ENCODE measurements around the gene DFFB.

DNA sequence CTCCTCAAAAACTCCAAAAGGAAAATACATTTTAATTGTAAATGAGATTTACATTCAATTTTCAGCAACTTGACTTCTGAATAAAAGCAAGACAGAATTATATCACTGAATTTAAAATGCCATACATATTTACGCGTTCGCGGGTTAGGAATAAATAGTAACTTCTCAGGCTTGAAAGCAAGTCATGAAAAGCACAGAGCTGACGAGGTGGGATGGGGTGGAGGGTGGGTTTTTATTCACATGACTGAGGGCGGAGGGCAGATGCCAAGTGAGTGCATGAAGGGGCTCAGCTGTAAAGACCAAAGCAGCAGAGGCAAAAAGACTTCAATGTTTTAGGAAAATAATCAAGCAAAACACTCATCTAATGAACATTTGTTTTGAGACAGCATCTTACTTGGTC, 6.0 kb upstream of the DFFB start:
- TF ChIP-seq ZNF674 (CRISPR knock-in tag; IDR thresholded peaks at IDR 0.05; ENCODE audit: low read depth) (no peak), ZNF256 (CRISPR knock-in tag; conservative IDR thresholded peaks at IDR 0.05) (no peak), EP300 (IDR thresholded peaks at IDR 0.05; ENCODE audit: low read depth in 2 of 2, low read length in 2 of 2) (no peak), EP300 (CRISPR knock-in tag; IDR thresholded peaks at IDR 0.05; ENCODE audit: borderline replicate concordance) (no peak), YY1 (IDR thresholded peaks at IDR 0.05; ENCODE audit: insufficient read depth, insufficient replicate concordance, low read depth, low read length) (no peak), NCOR1 (IDR thresholded peaks at IDR 0.05; ENCODE audit: borderline replicate concordance, low read length) (no peak)
- TF ChIP-seq, protein P1, sequence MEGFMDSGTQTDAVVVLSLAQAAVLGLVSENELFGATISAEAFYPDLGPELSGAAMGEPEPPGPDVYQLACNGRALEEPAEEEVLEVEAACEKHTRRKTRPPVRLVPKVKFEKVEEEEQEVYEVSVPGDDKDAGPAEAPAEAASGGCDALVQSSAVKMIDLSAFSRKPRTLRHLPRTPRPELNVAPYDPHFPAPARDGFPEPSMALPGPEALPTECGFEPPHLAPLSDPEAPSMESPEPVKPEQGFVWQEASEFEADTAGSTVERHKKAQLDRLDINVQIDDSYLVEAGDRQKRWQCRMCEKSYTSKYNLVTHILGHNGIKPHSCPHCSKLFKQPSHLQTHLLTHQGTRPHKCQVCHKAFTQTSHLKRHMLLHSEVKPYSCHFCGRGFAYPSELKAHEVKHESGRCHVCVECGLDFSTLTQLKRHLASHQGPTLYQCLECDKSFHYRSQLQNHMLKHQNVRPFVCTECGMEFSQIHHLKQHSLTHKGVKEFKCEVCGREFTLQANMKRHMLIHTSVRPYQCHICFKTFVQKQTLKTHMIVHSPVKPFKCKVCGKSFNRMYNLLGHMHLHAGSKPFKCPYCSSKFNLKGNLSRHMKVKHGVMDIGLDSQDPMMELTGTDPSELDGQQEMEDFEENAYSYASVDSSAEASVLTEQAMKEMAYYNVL (CRISPR knock-in tag; IDR thresholded peaks at IDR 0.05; ENCODE audit: borderline replicate concordance) = no peak
- TF ChIP-seq, protein P2, sequence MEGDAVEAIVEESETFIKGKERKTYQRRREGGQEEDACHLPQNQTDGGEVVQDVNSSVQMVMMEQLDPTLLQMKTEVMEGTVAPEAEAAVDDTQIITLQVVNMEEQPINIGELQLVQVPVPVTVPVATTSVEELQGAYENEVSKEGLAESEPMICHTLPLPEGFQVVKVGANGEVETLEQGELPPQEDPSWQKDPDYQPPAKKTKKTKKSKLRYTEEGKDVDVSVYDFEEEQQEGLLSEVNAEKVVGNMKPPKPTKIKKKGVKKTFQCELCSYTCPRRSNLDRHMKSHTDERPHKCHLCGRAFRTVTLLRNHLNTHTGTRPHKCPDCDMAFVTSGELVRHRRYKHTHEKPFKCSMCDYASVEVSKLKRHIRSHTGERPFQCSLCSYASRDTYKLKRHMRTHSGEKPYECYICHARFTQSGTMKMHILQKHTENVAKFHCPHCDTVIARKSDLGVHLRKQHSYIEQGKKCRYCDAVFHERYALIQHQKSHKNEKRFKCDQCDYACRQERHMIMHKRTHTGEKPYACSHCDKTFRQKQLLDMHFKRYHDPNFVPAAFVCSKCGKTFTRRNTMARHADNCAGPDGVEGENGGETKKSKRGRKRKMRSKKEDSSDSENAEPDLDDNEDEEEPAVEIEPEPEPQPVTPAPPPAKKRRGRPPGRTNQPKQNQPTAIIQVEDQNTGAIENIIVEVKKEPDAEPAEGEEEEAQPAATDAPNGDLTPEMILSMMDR (CRISPR knock-in tag; IDR thresholded peaks at IDR 0.05) = no peak
- TF ChIP-seq, protein P3, sequence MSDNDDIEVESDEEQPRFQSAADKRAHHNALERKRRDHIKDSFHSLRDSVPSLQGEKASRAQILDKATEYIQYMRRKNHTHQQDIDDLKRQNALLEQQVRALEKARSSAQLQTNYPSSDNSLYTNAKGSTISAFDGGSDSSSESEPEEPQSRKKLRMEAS (IDR thresholded peaks at IDR 0.05) = no peak
- TF ChIP-seq, protein P4, sequence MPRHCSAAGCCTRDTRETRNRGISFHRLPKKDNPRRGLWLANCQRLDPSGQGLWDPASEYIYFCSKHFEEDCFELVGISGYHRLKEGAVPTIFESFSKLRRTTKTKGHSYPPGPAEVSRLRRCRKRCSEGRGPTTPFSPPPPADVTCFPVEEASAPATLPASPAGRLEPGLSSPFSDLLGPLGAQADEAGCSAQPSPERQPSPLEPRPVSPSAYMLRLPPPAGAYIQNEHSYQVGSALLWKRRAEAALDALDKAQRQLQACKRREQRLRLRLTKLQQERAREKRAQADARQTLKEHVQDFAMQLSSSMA (CRISPR knock-in tag; IDR thresholded peaks at IDR 0.05) = no peak

Data from HepG2 (cell line).